HUES64 (cell line): Measurements from ENCODE around the gene TBC1D22A.

Source experiments
- H3K27ac ChIP-seq: 2 replicates; pipeline ENCODE4 v1.7.0; 2013; ENCODE audit warnings: low read depth, low read length, inconsistent platforms
- H3K27me3 ChIP-seq: 2 replicates; pipeline ENCODE4 v1.6.1; 2013; ENCODE audit warnings: mild to moderate bottlenecking, low read length; ENCODE audit not compliant: insufficient read depth
- H3K36me3 ChIP-seq: 2 replicates; pipeline ENCODE4 v1.6.1; 2013; ENCODE audit warnings: mild to moderate bottlenecking, low read length; ENCODE audit not compliant: insufficient read depth
- H3K4me1 ChIP-seq: 2 replicates; pipeline ENCODE4 v1.6.1; 2013; ENCODE audit warnings: mild to moderate bottlenecking, low read length, moderate library complexity; ENCODE audit not compliant: insufficient read depth
- H3K4me3 ChIP-seq: 2 replicates; pipeline ENCODE4 v1.5.1; 2013; ENCODE audit warnings: mild to moderate bottlenecking, low read length, moderate library complexity
- H3K9ac ChIP-seq: 2 replicates; pipeline ENCODE4 v1.6.1; 2013; ENCODE audit warnings: mild to moderate bottlenecking, low read depth, low read length
- H3K9me3 ChIP-seq: 2 replicates; pipeline ENCODE4 v1.6.1; 2013; ENCODE audit warnings: low read depth, low read length; ENCODE audit not compliant: insufficient read depth
- WGBS: fragments of 150-250, 120-280 bp; methylation state at CpG from one replicate; pipeline ENCODE4 v1.1.7; 2013; ENCODE audit warnings: missing lambda C conversion rate; 5-methylcytosine and 5-hydroxymethylcytosine counted together

The TBC1D22A gene

DNA sequence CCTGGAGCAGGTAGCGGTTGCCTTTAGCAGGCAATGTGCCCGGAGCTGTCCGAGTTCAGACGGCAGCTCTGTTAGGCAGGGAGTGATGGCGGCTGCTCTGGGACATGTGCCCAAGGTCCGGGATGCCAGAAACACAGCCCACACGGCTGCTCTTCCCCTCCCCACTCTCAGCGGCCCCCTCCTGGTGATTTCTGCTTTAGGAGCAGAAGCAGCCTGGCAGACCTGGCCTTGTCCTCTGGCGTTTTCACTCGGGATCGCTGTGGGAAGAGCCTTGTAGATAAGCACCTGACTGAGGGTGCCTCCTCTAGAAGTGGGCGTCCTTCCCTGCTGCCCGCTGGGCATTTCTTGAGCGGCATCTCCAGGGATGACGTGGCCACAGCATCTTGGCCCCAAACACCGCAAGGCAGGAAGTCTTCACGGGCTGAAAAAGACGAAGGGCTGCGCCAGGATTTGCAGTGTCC is 392.2 kb downstream of the TBC1D22A start:
- 92% methylated on average over 19 of the region's 19 CpGs for whole genome bisulfite sequencing
- H3K9ac ChIP-seq, result no peak overlapping the region
- H3K27ac ChIP-seq, result no peak overlapping the region
- no peaks in the 10 kb centered on the region for H3K4me1 ChIP-seq
- H3K27me3 ChIP-seq, result no peaks in the 10 kb centered on the region
- no peaks in the 10 kb centered on the region for H3K36me3 ChIP-seq
- no peak overlapping the region for H3K4me3 ChIP-seq
- no peaks in the 10 kb centered on the region for H3K9me3 ChIP-seq

DNA sequence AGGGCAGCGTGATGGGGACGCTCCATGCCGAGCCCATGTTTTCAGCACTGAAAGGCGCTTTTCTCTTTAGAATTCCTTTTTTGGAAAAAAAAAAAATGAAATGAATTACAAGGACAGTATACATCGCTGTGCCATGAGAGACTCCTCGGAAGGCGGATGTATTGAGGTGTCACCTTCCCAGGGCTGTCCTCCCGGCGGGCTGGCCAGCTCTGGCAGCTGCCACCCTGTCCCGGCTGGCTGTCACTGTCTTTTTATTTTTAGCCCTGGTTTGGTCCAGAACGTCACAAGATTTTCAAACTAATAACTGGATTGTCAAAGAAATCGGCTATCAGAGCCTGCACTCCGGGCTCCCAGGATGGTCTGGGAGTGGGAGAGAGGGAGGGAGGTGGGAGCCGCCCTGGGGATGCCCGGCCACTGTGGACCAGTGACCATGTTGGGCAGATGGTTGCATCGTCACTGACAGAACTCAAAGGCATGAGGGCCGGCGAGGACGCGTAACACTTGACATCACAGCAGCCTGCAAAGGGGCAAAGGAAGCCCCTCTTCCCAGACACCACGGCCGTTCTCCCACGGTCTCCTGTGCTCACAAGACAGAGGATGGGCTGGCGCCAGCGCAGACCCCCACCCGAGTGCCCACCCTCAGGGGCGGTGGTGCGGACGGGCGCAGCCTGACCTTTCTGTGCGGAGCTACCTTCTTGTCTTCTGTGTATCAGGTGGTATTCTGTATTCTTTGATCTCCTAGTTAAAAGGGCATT is 392.9 kb downstream of the TBC1D22A start:
- Histone ChIP-seq H3K9me3 (no peaks in the 10 kb centered on the region), H3K4me3 (no peak overlapping the region), H3K27ac (no peak overlapping the region), H3K36me3 (no peaks in the 10 kb centered on the region), H3K27me3 (no peaks in the 10 kb centered on the region), H3K4me1 (no peaks in the 10 kb centered on the region), H3K9ac (no peak overlapping the region)
- WGBS, result 96% methylated on average over 31 of the region's 31 CpGs

DNA sequence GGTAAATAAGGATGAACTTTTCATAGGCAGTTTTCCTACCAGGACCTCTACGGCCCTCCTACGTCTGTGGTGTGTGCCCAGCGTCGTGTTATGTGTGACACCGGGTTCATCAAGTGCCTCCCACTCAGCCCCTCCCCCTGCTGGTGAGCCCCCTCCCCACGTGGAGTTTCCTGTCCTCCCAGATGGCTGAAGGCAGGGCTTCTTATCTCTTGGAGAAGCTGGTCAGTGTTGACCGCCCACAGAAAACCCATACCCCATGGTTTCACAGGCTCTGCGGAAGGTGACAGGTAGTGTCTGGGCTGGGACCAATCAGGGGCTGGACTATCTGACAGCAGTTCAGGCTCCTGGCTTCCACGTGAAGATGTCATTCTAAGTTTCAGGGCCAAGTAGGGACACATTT is 393.5 kb downstream of the TBC1D22A start:
- no peak overlapping the region for H3K9ac ChIP-seq
- H3K27ac ChIP-seq, result no peak overlapping the region
- H3K36me3 ChIP-seq, result no peaks in the 10 kb centered on the region
- H3K4me3 ChIP-seq, result no peak overlapping the region
- H3K27me3 ChIP-seq, result no peaks in the 10 kb centered on the region
- H3K9me3 ChIP-seq, result no peaks in the 10 kb centered on the region
- 85% methylated on average over 9 of the region's 9 CpGs for WGBS
- no peaks in the 10 kb centered on the region for H3K4me1 ChIP-seq

DNA sequence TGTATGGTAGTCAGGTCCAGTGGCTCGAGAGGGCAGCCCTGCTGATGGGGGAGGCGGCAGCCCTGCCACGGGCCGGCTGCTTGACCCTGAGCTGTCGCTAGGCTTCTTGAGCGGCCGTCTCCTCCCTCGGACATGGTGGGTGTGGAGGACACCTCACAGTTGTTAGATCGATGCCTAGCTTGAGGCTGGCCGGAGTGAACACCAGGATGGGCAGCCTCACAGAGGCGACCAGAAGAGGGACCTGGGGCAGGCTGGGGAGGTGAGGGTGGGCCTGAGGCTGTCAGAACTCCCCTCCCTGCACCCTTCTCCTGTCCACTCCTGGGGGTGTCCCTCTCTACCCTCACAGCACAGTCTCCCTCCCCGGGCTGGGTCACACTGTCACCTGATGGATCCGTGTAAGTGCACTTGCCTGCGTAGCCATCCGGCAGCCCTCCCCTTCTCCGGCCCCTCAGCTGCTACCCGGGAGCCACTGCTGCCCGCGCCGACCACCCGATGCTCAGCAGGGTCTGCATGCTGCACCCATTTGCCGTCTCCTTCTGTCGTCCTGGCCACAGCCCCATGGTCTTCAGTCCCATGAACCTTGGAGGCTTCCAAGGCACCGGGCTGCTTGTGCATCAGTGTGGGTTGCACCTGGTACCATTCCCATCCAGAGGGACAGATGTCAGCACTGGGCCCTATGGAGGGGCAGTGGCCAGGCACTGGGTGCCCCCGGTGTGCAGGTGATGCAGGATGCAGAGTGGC is 394.1 kb downstream of the TBC1D22A start:
- WGBS, result 88% methylated on average over 25 of the region's 25 CpGs
- Histone ChIP-seq H3K4me3 (no peak overlapping the region), H3K27ac (no peak overlapping the region), H3K9me3 (no peaks in the 10 kb centered on the region), H3K36me3 (no peaks in the 10 kb centered on the region), H3K9ac (no peak overlapping the region), H3K27me3 (no peaks in the 10 kb centered on the region), H3K4me1 (no peaks in the 10 kb centered on the region)

DNA sequence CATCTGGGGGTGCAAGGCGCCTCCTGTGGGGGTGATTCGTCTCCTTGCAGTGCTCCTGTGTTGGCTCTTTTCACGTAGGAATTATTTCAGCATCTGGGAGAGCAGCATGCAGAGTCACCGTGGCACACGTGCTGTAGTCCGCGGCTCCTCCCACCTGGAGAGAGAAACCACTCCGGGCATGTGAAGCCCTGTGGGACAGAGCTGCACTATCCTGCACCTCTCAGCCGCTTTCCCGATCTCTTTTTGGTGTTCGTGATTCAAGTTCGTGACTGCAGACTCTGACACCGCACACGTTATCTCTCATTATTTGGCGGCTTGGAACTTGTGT is 394.6 kb downstream of the TBC1D22A start:
- Histone ChIP-seq H3K4me1 (no peaks in the 10 kb centered on the region), H3K27me3 (no peaks in the 10 kb centered on the region), H3K9ac (no peak overlapping the region), H3K9me3 (no peaks in the 10 kb centered on the region), H3K4me3 (no peak overlapping the region), H3K36me3 (no peaks in the 10 kb centered on the region), H3K27ac (no peak overlapping the region)
- WGBS, result 93% methylated on average over 15 of the region's 15 CpGs

DNA sequence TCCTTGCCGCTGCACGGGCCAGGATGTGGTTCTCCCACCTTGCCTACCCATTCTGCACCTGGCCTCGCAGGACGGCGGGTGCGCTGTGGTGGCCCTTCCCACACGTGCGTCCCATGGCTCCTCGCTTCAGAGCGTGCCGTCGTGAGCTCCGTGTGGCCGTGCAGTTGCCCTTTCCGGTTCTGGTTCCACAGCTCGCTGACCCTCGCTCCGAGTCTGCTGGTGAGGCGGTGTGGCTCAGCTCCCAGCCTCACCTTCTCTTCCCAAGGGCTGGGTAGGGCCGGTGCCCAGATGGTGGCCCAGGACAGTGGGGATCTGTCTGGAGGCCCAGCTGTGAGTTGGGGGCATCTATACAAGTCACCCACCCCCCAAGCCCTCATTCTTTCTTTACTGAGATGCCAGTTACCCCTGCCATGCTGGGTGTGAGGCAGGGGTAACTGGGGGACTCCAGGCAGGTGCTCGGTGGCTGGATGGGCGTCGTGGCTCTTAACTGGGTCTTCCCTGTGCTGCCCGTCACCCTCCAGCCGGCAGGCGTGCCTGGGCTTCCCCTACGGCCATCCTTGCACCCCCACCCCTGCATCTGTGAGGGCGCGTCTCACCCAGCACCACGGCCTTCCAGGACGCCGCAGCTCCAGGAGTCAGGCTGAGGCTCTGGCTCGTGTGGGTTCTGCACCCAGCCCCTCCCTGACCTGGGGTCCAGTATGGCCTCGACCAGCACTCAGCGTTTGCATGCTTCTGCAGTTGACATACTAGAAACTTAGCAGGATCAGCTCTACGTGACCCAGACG is 395.2 kb downstream of the TBC1D22A start:
- no peaks in the 10 kb centered on the region for H3K4me1 ChIP-seq
- WGBS, result 95% methylated on average over 37 of the region's 37 CpGs
- H3K36me3 ChIP-seq, result no peaks in the 10 kb centered on the region
- no peaks in the 10 kb centered on the region for H3K27me3 ChIP-seq
- H3K27ac ChIP-seq, result no peak overlapping the region
- H3K9ac ChIP-seq, result no peak overlapping the region
- H3K4me3 ChIP-seq, result no peak overlapping the region
- no peaks in the 10 kb centered on the region for H3K9me3 ChIP-seq

DNA sequence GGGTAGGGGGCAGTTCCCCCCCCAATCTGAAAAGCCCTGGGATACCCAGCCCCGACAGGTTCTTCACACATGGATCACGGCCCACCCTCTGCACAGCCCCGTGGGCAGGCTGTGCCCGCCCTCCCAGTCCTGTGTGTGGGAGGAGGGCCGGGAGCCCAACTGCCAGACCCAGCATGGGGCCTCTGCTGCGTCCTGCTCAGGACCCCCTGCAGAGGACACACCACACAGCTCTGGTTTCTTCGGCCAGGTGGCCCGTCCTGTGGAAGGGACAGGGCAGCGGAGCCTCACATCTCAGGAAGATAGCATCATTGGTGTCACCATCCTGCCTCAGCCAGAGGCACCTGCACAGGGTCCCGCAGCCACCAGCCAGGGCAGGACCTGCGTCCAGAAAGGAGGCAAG is 396.0 kb downstream of the TBC1D22A start:
- H3K9me3 ChIP-seq, result no peaks in the 10 kb centered on the region
- WGBS, result 84% methylated on average over 11 of the region's 11 CpGs
- H3K36me3 ChIP-seq, result no peaks in the 10 kb centered on the region
- no peak overlapping the region for H3K4me3 ChIP-seq
- no peak overlapping the region for H3K9ac ChIP-seq
- H3K27me3 ChIP-seq, result no peaks in the 10 kb centered on the region
- H3K4me1 ChIP-seq, result no peaks in the 10 kb centered on the region
- no peak overlapping the region for H3K27ac ChIP-seq

DNA sequence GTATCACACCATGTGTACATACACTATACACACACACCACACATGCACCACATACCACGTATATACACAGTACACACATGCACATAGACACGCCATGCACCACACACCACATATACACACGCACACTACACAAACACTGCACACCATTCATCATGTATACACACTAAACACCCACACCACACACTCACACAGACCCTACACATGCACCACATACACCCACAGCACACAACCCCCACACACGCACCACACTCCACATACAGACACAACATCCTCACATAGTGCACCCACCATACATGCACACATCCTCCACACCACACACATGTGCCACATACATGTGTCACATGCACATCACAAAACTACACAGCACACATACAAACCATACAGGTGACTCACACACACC is 397.1 kb downstream of the TBC1D22A start:
- H3K36me3 ChIP-seq, result no peaks in the 10 kb centered on the region
- no peak overlapping the region for H3K9ac ChIP-seq
- no peaks in the 10 kb centered on the region for H3K9me3 ChIP-seq
- 98% methylated on average over 4 of the region's 4 CpGs for WGBS
- H3K4me3 ChIP-seq, result no peak overlapping the region
- H3K4me1 ChIP-seq, result no peaks in the 10 kb centered on the region
- H3K27me3 ChIP-seq, result no peaks in the 10 kb centered on the region
- H3K27ac ChIP-seq, result no peak overlapping the region

DNA sequence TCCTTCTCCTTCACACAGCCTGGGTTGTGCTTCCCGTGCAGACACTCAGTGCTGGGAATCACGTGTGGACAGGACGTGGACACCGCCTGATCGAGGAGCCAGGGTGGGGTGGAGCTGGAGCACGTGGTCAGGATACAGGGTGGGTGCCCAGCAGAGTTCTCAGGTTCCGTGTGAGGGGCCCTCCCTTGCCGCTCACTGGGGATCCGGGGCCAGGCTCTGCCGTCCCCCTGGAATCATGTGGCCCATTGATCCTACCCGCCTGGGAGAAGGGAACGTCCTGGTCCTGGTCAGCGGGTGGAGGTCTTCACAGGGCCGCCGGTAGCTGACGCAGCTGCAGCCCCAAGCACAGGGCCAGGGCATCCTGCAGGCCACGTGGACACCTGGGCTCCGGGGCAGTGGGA is 397.7 kb downstream of the TBC1D22A start:
- H3K4me1 ChIP-seq, result no peaks in the 10 kb centered on the region
- no peaks in the 10 kb centered on the region for H3K9me3 ChIP-seq
- H3K4me3 ChIP-seq, result no peak overlapping the region
- H3K27me3 ChIP-seq, result no peaks in the 10 kb centered on the region
- H3K9ac ChIP-seq, result no peak overlapping the region
- no peak overlapping the region for H3K27ac ChIP-seq
- H3K36me3 ChIP-seq, result no peaks in the 10 kb centered on the region
- 94% methylated on average over 18 of the region's 18 CpGs for WGBS

DNA sequence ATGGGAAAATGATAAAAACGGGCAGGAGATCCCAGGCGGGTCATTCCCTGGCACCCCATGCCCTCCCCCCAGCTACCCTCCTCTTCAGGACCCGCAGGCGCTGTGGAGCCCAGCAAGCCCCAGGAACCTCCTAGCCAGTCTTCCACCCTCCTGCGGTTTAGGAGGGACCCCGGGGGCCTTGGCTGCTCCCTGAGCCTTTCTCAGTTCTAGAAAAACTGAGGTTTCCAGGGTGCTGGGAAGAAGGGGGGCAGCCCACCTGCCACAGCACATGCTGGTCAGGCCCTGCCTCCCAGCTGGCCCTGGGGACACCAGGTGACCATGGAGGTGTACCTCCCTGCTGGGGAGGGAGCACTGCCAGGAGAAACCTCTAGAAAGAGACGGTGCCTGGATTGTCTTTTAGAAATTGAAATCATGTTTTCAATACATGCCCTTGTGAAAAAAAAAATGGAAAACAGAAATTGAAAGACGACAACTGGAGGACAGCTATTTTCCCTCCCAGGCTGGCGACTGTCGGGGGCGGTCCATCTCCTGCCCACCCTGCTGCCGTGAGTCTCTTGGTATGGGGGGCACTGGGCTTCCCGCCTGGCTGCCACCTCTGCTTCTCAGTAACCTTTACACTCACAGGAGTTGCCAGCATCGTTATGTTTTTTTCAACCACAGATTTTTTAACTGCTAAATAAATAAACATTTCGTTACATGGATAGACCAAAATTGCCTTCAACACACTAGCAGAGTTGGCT is 398.5 kb downstream of the TBC1D22A start:
- no peak overlapping the region for H3K4me3 ChIP-seq
- H3K9ac ChIP-seq, result no peak overlapping the region
- H3K36me3 ChIP-seq, result no peaks in the 10 kb centered on the region
- H3K4me1 ChIP-seq, result no peaks in the 10 kb centered on the region
- H3K27me3 ChIP-seq, result no peaks in the 10 kb centered on the region
- no peak overlapping the region for H3K27ac ChIP-seq
- WGBS, result 95% methylated on average over 15 of the region's 15 CpGs
- no peaks in the 10 kb centered on the region for H3K9me3 ChIP-seq

DNA sequence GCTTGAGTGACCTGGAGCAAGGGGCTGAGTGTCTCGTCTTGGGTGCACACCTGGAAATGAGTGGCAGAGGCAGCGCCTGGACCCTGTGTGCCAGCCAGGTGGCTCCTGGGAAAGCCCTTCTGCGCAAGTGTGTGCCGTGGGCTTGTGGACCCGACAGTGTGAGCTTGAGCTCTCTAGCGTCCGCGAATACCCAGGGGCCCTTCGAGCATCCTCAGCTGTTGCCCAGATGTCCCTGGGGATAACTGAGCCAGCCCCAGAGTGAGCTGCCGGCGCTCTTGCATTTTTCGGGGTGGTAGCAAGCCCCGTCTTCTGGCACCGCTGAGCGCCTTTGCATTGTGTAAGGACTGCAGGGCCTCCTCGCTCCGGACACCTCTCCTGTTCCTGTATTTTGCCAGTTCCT is 399.2 kb downstream of the TBC1D22A start:
- Histone ChIP-seq H3K27ac (no peak overlapping the region), H3K9me3 (no peaks in the 10 kb centered on the region), H3K4me3 (no peak overlapping the region), H3K4me1 (no peaks in the 10 kb centered on the region), H3K27me3 (no peaks in the 10 kb centered on the region), H3K9ac (no peak overlapping the region), H3K36me3 (no peaks in the 10 kb centered on the region)
- WGBS, result 95% methylated on average over 17 of the region's 17 CpGs
